Measurements from ENCODE around the gene GPC6. TPM values are rescaled to one million over a fixed set of nuclear protein-coding genes. Genes with fewer than 3 reads are reported as not detected.

The GPC6 gene
- polyA plus RNA-seq, 2 donors, result 0.16 to 0.22 TPM

GRCh38 chr13:94412870-94413597, 1186.4 kb downstream of the GPC6 start:
- no peaks in the 10 kb centered on the region for H3K9me3 ChIP-seq (ENCODE audit: control insufficient read depth in 2 of 2, insufficient read depth in 1 of 2, low read depth in 1 of 2, low read length in 1 of 2)
- no peaks in the 10 kb centered on the region for H3K4me1 ChIP-seq (ENCODE audit: control insufficient read depth in 2 of 2, insufficient read depth in 2 of 2, low read length in 1 of 2)
- WGBS, 2 donors, result 51 to 68% methylated on average over 3 of the region's 3 CpGs
- no peaks in the 10 kb centered on the region for H3K36me3 ChIP-seq (ENCODE audit: control insufficient read depth in 2 of 2, insufficient read depth in 2 of 2, low read length in 1 of 2)
- no peaks in the 10 kb centered on the region for H3K27me3 ChIP-seq (ENCODE audit: control insufficient read depth in 1 of 2, insufficient read depth in 2 of 2, low read length in 2 of 2)
- H3K4me3 ChIP-seq (ENCODE audit: low read depth in 1 of 2, low read length in 2 of 2), result no peak overlapping the region
- no peak overlapping the region for H3K27ac ChIP-seq (ENCODE audit: low read depth in 2 of 2, low read length in 1 of 2)

GRCh38 chr13:94413598-94413944, 1187.0 kb downstream of the GPC6 start:
- Histone ChIP-seq H3K4me1 (ENCODE audit: control insufficient read depth in 2 of 2, insufficient read depth in 2 of 2, low read length in 1 of 2) (no peaks in the 10 kb centered on the region), H3K9me3 (ENCODE audit: control insufficient read depth in 2 of 2, insufficient read depth in 1 of 2, low read depth in 1 of 2, low read length in 1 of 2) (no peaks in the 10 kb centered on the region), H3K27me3 (ENCODE audit: control insufficient read depth in 1 of 2, insufficient read depth in 2 of 2, low read length in 2 of 2) (no peaks in the 10 kb centered on the region), H3K4me3 (ENCODE audit: low read depth in 1 of 2, low read length in 2 of 2) (no peak overlapping the region), H3K36me3 (ENCODE audit: control insufficient read depth in 2 of 2, insufficient read depth in 2 of 2, low read length in 1 of 2) (no peaks in the 10 kb centered on the region), H3K27ac (ENCODE audit: low read depth in 2 of 2, low read length in 1 of 2) (no peak overlapping the region)

- Histone ChIP-seq H3K9me3 (ENCODE audit: control insufficient read depth in 2 of 2, insufficient read depth in 1 of 2, low read depth in 1 of 2, low read length in 1 of 2) (no peaks in the 10 kb centered on the region), H3K27ac (ENCODE audit: low read depth in 2 of 2, low read length in 1 of 2) (no peak overlapping the region), H3K4me1 (ENCODE audit: control insufficient read depth in 2 of 2, insufficient read depth in 2 of 2, low read length in 1 of 2) (no peaks in the 10 kb centered on the region), H3K27me3 (ENCODE audit: control insufficient read depth in 1 of 2, insufficient read depth in 2 of 2, low read length in 2 of 2) (no peaks in the 10 kb centered on the region), H3K36me3 (ENCODE audit: control insufficient read depth in 2 of 2, insufficient read depth in 2 of 2, low read length in 1 of 2) (no peaks in the 10 kb centered on the region), H3K4me3 (ENCODE audit: low read depth in 1 of 2, low read length in 2 of 2) (no peak overlapping the region)
- 77 to 99% methylated on average over 1 of the region's 1 CpG for WGBS, 2 donors
Observed at GRCh38 chr13:94414141-94414540, 1187.5 kb downstream of the GPC6 start.

GRCh38 chr13:94414708-94415107, 1188.1 kb downstream of the GPC6 start:
- Histone ChIP-seq H3K9me3 (ENCODE audit: control insufficient read depth in 2 of 2, insufficient read depth in 1 of 2, low read depth in 1 of 2, low read length in 1 of 2) (no peaks in the 10 kb centered on the region), H3K4me3 (ENCODE audit: low read depth in 1 of 2, low read length in 2 of 2) (no peak overlapping the region), H3K36me3 (ENCODE audit: control insufficient read depth in 2 of 2, insufficient read depth in 2 of 2, low read length in 1 of 2) (no peaks in the 10 kb centered on the region), H3K27me3 (ENCODE audit: control insufficient read depth in 1 of 2, insufficient read depth in 2 of 2, low read length in 2 of 2) (no peaks in the 10 kb centered on the region), H3K4me1 (ENCODE audit: control insufficient read depth in 2 of 2, insufficient read depth in 2 of 2, low read length in 1 of 2) (no peaks in the 10 kb centered on the region), H3K27ac (ENCODE audit: low read depth in 2 of 2, low read length in 1 of 2) (no peak overlapping the region)
- 35 to 47% methylated on average over 4 of the region's 4 CpGs for WGBS, 2 donors

GRCh38 chr13:94415500-94416237, 1189.1 kb downstream of the GPC6 start:
- Histone ChIP-seq H3K4me1 (ENCODE audit: control insufficient read depth in 2 of 2, insufficient read depth in 2 of 2, low read length in 1 of 2) (no peaks in the 10 kb centered on the region), H3K9me3 (ENCODE audit: control insufficient read depth in 2 of 2, insufficient read depth in 1 of 2, low read depth in 1 of 2, low read length in 1 of 2) (no peaks in the 10 kb centered on the region), H3K27me3 (ENCODE audit: control insufficient read depth in 1 of 2, insufficient read depth in 2 of 2, low read length in 2 of 2) (no peaks in the 10 kb centered on the region), H3K4me3 (ENCODE audit: low read depth in 1 of 2, low read length in 2 of 2) (no peak overlapping the region), H3K36me3 (ENCODE audit: control insufficient read depth in 2 of 2, insufficient read depth in 2 of 2, low read length in 1 of 2) (no peaks in the 10 kb centered on the region), H3K27ac (ENCODE audit: low read depth in 2 of 2, low read length in 1 of 2) (no peak overlapping the region)
- 42 to 45% methylated on average over 7 of the region's 7 CpGs for WGBS, 2 donors

- no peak overlapping the region for H3K27ac ChIP-seq (ENCODE audit: low read depth in 2 of 2, low read length in 1 of 2)
- H3K4me3 ChIP-seq (ENCODE audit: low read depth in 1 of 2, low read length in 2 of 2), result no peak overlapping the region
- WGBS, 2 donors, result 60 to 63% methylated on average over 7 of the region's 7 CpGs
- H3K9me3 ChIP-seq (ENCODE audit: control insufficient read depth in 2 of 2, insufficient read depth in 1 of 2, low read depth in 1 of 2, low read length in 1 of 2), result no peaks in the 10 kb centered on the region
- no peaks in the 10 kb centered on the region for H3K27me3 ChIP-seq (ENCODE audit: control insufficient read depth in 1 of 2, insufficient read depth in 2 of 2, low read length in 2 of 2)
- H3K4me1 ChIP-seq (ENCODE audit: control insufficient read depth in 2 of 2, insufficient read depth in 2 of 2, low read length in 1 of 2), result no peaks in the 10 kb centered on the region
- H3K36me3 ChIP-seq (ENCODE audit: control insufficient read depth in 2 of 2, insufficient read depth in 2 of 2, low read length in 1 of 2), result no peaks in the 10 kb centered on the region
Observed at GRCh38 chr13:94416454-94417080, 1190.0 kb downstream of the GPC6 start.

GRCh38 chr13:94417294-94417693, 1190.7 kb downstream of the GPC6 start:
- no peaks in the 10 kb centered on the region for H3K9me3 ChIP-seq (ENCODE audit: control insufficient read depth in 2 of 2, insufficient read depth in 1 of 2, low read depth in 1 of 2, low read length in 1 of 2)
- no peak overlapping the region for H3K4me3 ChIP-seq (ENCODE audit: low read depth in 1 of 2, low read length in 2 of 2)
- H3K27ac ChIP-seq (ENCODE audit: low read depth in 2 of 2, low read length in 1 of 2), result no peak overlapping the region
- H3K36me3 ChIP-seq (ENCODE audit: control insufficient read depth in 2 of 2, insufficient read depth in 2 of 2, low read length in 1 of 2), result no peaks in the 10 kb centered on the region
- H3K4me1 ChIP-seq (ENCODE audit: control insufficient read depth in 2 of 2, insufficient read depth in 2 of 2, low read length in 1 of 2), result no peaks in the 10 kb centered on the region
- H3K27me3 ChIP-seq (ENCODE audit: control insufficient read depth in 1 of 2, insufficient read depth in 2 of 2, low read length in 2 of 2), result no peaks in the 10 kb centered on the region

- H3K4me3 ChIP-seq (ENCODE audit: low read depth in 1 of 2, low read length in 2 of 2), result no peak overlapping the region
Observed at GRCh38 chr13:94419304-94419924, 1192.8 kb downstream of the GPC6 start.

GRCh38 chr13:94419925-94420305, 1193.3 kb downstream of the GPC6 start:
- Histone ChIP-seq H3K27me3 (ENCODE audit: control insufficient read depth in 1 of 2, insufficient read depth in 2 of 2, low read length in 2 of 2) (no peaks in the 10 kb centered on the region), H3K36me3 (ENCODE audit: control insufficient read depth in 2 of 2, insufficient read depth in 2 of 2, low read length in 1 of 2) (no peaks in the 10 kb centered on the region), H3K9me3 (ENCODE audit: control insufficient read depth in 2 of 2, insufficient read depth in 1 of 2, low read depth in 1 of 2, low read length in 1 of 2) (no peaks in the 10 kb centered on the region), H3K27ac (ENCODE audit: low read depth in 2 of 2, low read length in 1 of 2) (no peak overlapping the region), H3K4me1 (ENCODE audit: control insufficient read depth in 2 of 2, insufficient read depth in 2 of 2, low read length in 1 of 2) (no peaks in the 10 kb centered on the region), H3K4me3 (ENCODE audit: low read depth in 1 of 2, low read length in 2 of 2) (no peak overlapping the region)
- WGBS, 2 donors, result 30 to 45% methylated on average over 1 of the region's 1 CpG

More at GRCh38 chr13:94419304-94419924, 1192.8 kb downstream of the GPC6 start:
- H3K9me3 ChIP-seq (ENCODE audit: control insufficient read depth in 2 of 2, insufficient read depth in 1 of 2, low read depth in 1 of 2, low read length in 1 of 2), result no peaks in the 10 kb centered on the region
- no peak overlapping the region for H3K27ac ChIP-seq (ENCODE audit: low read depth in 2 of 2, low read length in 1 of 2)
- H3K4me1 ChIP-seq (ENCODE audit: control insufficient read depth in 2 of 2, insufficient read depth in 2 of 2, low read length in 1 of 2), result no peaks in the 10 kb centered on the region
- H3K27me3 ChIP-seq (ENCODE audit: control insufficient read depth in 1 of 2, insufficient read depth in 2 of 2, low read length in 2 of 2), result no peaks in the 10 kb centered on the region
- 55 to 56% methylated on average over 1 of the region's 1 CpG for WGBS, 2 donors
- no peaks in the 10 kb centered on the region for H3K36me3 ChIP-seq (ENCODE audit: control insufficient read depth in 2 of 2, insufficient read depth in 2 of 2, low read length in 1 of 2)
